IgD-negative memory B cell (primary cell): ENCODE data around the gene CCL3. TPM values are rescaled to one million over a fixed set of nuclear protein-coding genes. Genes with fewer than 3 reads are reported as not detected.
"Not testable (repeated sequence)": the region's sequence is repeated elsewhere in the genome, so short reads cannot be mapped to it uniquely, and the experiment has no call there.

Experiments used
- H3K27ac Mint-ChIP-seq, 3 donors: one replicate each; pipeline ENCODE4 v1.8.0; 2020 to 2022; ENCODE audit warnings: mild to moderate bottlenecking in 3 of 3, mixed read lengths in 3 of 3, moderate library complexity in 1 of 3
- H3K27me3 Mint-ChIP-seq: one replicate; pipeline ENCODE4 v1.8.0; 2021; ENCODE audit warnings: mixed read lengths
- H3K36me3 Mint-ChIP-seq: one replicate; pipeline ENCODE4 v1.8.0; 2020; ENCODE audit warnings: mild to moderate bottlenecking, mixed read lengths
- H3K4me1 Mint-ChIP-seq, 3 donors: one replicate each; pipeline ENCODE4 v1.8.0; 2020 to 2022; ENCODE audit warnings: mixed read lengths in 3 of 3, mild to moderate bottlenecking in 1 of 3
- H3K4me3 Mint-ChIP-seq, 4 donors: one replicate each; pipeline ENCODE4 v1.8.0; 2020 to 2022; ENCODE audit warnings: mild to moderate bottlenecking in 4 of 4, mixed read lengths in 4 of 4, moderate library complexity in 3 of 4
- H3K9me3 Mint-ChIP-seq, 3 donors: one replicate each; pipeline ENCODE4 v1.8.0; 2020 to 2021; ENCODE audit warnings: mixed read lengths in 3 of 3, mild to moderate bottlenecking in 1 of 3
- polyA plus RNA-seq: library from polyadenylated mRNA; unstranded; fragments of 300-500 nt; fragmentation: Illumina TruSeq; gene quantifications from one replicate; pipeline ENCODE4 v1.2.3, GENCODE V29; 2021

The CCL3 gene
- polyA plus RNA-seq, 1 donor from 2014 or later: 1.2 TPM

DNA sequence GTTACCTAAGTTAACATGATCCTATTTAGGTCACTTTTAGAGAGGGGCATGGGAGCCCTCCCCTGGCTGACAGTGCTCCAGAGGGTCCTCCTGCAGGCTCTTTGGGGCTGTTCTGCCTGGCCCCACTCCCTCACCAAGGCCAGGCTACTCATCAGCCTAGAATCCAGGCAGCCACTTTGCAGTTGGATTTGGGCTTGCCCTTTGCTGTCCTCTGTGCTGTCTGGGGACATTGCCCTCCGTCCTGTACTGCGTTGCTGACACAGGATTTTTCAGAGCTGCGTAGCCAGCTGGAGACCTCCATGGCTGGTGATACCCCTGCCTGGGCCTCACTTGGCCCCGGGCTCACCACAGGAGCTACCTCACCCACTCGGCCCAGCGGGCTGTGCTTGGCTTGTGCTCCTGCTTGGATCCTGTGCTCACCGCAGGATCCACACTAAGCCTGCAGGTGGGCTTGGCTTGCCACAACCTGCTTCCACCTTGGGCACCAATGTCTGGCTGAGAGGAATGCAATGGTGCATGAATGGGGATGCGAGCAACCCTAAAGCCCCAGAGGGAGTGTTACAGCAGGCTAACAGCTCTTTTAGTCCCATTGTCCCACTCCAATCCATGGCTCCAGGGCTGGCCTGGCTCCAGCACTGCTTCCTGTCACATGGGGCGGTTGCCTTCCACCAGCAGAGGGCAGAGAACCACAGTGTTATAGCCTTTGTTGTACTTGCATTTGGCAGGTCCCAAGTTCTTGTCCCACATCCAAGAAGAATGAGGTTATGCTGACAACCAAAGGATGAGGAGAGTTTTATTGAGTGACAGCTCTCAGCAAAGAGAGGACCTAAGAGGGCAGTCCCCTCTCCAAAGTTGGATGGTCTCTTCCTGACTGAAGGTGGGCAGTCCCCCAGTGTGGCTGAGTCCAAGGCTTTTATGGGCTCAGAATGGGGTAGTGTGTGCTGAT is 35.2 kb upstream of the CCL3 start:
- H3K4me1 Mint-ChIP-seq: peaks cover 34 to 39% (median 37%) of the 10 kb centered on the region in 3 donors
- H3K27ac Mint-ChIP-seq: no peak overlapping the region
- peaks cover 19% of the 10 kb centered on the region for H3K27me3 Mint-ChIP-seq
- no peaks in the 10 kb centered on the region for H3K36me3 Mint-ChIP-seq
- peaks cover 0 to 16% (median 0%) of the 10 kb centered on the region in 3 donors for H3K9me3 Mint-ChIP-seq
- peak overlapping the region in 2 of 4 donors; percentile 43 to 48 for H3K4me3 Mint-ChIP-seq

DNA sequence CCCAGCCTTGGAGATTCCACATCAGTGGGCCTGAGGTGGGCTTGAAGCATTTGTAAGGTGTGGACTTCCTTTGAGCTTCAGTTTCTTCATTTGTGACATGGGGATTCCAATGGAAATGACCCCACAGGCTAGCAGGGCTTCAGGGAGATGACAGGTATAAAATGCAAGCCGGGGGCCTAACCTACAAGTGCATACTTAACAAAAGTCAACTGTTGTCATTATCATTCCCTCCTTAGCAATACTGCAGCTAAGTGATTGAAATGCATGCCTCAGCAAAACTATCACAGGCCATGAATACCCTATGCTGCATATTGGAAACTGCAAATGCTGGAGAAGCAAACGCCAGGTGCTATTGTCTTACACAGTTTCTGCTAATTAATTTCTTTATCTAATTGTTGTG is 33.5 kb upstream of the CCL3 start:
- H3K9me3 Mint-ChIP-seq: peaks cover 0 to 16% (median 0%) of the 10 kb centered on the region in 3 donors
- no peak overlapping the region for H3K4me3 Mint-ChIP-seq
- no peak overlapping the region for H3K27ac Mint-ChIP-seq
- no peaks in the 10 kb centered on the region for H3K36me3 Mint-ChIP-seq
- H3K27me3 Mint-ChIP-seq: peaks cover 16% of the 10 kb centered on the region
- H3K4me1 Mint-ChIP-seq: peaks cover 20 to 26% (median 23%) of the 10 kb centered on the region in 3 donors

DNA sequence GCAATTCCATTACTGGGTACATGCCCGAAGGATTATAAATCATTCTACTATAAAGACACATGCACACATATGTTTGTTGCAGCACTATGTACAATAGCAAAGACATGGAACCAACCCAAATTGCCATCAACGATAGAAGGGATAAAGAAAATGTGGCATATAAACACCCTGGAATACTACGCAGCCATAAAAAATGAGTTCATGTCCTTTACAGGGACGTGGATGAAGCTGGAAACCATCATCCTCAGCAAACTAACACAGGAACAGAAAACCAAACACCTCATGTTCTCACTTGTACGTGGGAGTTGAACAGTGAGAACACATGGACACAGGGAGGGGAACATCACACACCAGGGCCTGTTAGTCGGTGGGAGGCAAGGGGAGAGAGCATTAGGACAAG is 31.2 kb upstream of the CCL3 start:
- not testable (repeated sequence) for H3K4me3 Mint-ChIP-seq, H3K27ac Mint-ChIP-seq, H3K36me3 Mint-ChIP-seq, H3K4me1 Mint-ChIP-seq
- peaks cover 13% of the 10 kb centered on the region for H3K27me3 Mint-ChIP-seq
- peaks cover 0 to 11% (median 0%) of the 10 kb centered on the region in 3 donors for H3K9me3 Mint-ChIP-seq

DNA sequence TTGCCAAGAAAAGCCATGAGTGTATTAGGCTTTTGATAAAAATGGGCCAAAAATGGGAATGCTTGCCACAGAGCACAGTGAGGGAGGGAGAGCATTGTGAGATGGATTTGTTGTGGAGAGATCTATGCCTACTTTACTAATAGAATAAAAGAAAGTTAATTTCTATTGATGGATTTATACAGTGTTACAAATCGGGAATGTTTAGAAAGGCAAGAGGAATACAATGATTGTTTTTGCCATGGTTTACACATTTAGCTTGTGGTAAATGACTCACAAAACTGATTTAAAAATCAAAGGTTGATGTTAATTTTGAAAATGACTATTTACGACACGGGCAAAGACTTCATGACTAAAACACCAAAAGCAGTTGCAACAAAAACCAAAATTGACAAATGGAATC is 30.3 kb upstream of the CCL3 start:
- Mint-ChIP-seq H3K9me3 (peaks cover 0 to 5% (median 4%) of the 10 kb centered on the region in 3 donors), H3K36me3 (no peaks in the 10 kb centered on the region), H3K27ac (no peak overlapping the region), H3K4me1 (peaks cover 0 to 8% (median 0%) of the 10 kb centered on the region in 3 donors), H3K4me3 (no peak overlapping the region), H3K27me3 (peaks cover 13% of the 10 kb centered on the region)

DNA sequence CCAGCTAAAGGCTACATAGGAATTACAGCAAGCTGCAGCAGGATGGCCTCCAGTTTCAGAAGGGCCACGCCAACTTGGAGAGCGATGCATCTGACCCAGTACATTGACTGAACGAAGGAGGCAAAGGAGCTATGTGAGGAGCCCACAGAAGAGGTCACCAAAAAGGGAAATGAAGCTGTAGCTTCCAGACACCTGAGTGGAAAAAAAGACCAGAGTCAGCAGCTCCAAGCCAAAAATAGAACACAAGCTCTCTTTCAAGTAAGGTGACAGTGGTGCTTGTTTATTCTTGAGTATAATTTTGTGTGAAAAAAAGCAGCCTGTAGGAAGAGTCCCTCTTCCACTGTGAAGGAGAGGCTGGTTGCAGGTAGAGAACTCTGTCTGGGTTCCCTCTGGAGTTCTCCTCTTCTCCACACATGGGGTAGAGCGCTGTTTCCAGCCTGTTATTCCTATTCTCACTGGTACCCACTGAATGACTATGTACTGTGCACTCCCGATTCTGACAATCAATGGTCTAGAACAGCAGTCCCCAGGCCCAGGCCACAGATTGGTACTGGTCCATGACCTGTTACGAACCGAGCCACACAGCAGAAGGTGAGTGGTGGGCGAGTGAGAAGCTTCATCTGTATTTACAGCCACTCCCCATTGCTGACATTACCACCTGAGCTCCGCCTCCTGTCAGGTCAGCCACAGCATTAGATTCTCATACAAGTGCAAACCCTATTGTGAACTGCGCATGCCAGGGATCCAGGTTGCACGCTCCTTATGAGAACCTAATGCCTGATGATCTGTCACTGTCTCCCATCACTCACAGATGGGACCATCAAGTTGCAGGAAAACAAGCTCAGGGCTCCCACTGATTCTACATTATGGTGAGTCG is 28.8 kb upstream of the CCL3 start:
- Mint-ChIP-seq H3K4me1 (peaks cover 0 to 8% (median 0%) of the 10 kb centered on the region in 3 donors), H3K4me3 (no peak overlapping the region), H3K36me3 (no peaks in the 10 kb centered on the region), H3K9me3 (peaks cover 0 to 5% (median 4%) of the 10 kb centered on the region in 3 donors), H3K27me3 (peaks cover 13% of the 10 kb centered on the region), H3K27ac (peak overlapping the region in 1 of 3 donors; percentile 49)

DNA sequence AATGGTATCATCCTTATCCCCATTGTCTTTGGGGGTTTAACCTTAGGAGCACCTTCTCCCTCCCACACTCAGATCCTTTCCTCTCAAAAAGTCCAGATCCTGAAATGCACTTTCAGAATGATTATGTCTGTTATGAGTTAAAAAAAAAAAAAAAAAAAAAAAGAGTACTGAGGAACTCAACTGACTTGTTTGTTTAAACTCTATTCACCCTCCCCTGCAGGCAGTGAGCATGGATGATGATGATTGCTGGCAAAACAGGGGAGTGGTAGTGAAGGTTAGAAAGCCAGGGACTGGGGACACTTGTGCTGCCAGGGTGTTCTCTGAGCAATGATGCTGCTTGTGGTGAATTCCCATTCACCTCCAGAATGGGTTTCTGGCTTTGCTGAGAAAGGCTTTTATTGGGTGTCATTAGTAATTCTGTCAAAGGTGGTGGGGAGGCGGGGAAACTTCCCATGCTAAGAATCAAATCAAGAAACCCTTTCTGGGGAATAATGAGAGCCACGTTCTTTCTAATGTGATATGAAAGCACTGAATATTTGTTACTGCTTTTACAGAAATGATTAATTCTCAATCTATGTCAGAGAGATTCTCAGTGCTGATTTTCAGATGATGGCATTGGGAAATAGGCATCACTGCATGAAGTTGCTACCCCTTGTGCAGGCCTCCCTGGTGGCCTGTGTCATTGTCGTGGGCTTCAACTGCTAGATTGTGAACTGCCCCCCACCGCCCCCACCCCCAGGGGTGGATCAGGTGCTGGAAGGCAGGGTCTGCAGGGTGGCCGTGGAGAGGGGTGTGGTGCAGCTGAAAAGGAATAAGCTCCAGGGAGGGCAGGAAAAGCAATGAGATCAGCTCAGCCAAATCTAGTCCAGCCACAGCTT is 27.8 kb upstream of the CCL3 start:
- Mint-ChIP-seq H3K36me3 (peaks cover under 1% of the 10 kb centered on the region), H3K27me3 (peaks cover 10% of the 10 kb centered on the region), H3K9me3 (peaks cover 2 to 6% (median 4%) of the 10 kb centered on the region in 3 donors), H3K4me1 (peaks cover 0 to 8% (median 0%) of the 10 kb centered on the region in 3 donors), H3K4me3 (no peak overlapping the region), H3K27ac (peak overlapping the region in 1 of 3 donors; percentile 49)

DNA sequence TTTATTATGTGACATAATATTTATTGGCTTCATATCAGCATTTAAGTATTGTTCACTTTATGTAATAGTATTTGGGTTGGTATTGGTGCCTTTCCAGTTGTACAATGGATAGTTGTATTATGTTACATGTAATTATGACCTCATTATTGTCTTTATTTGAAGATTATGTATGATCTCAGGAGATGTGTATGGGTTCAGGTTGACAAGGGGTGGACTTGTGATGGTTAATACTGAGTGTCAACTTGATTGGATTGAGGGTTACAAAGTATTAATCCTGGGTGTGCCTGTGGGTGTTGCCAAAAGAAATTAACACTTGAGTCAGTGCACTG is 25.7 kb upstream of the CCL3 start:
- H3K4me3 Mint-ChIP-seq, H3K27me3 Mint-ChIP-seq, H3K27ac Mint-ChIP-seq, H3K36me3 Mint-ChIP-seq: not testable (repeated sequence)
- Mint-ChIP-seq H3K9me3 (peaks cover 5 to 12% (median 11%) of the 10 kb centered on the region in 3 donors), H3K4me1 (peaks cover 0 to 12% (median 3%) of the 10 kb centered on the region in 3 donors)

DNA sequence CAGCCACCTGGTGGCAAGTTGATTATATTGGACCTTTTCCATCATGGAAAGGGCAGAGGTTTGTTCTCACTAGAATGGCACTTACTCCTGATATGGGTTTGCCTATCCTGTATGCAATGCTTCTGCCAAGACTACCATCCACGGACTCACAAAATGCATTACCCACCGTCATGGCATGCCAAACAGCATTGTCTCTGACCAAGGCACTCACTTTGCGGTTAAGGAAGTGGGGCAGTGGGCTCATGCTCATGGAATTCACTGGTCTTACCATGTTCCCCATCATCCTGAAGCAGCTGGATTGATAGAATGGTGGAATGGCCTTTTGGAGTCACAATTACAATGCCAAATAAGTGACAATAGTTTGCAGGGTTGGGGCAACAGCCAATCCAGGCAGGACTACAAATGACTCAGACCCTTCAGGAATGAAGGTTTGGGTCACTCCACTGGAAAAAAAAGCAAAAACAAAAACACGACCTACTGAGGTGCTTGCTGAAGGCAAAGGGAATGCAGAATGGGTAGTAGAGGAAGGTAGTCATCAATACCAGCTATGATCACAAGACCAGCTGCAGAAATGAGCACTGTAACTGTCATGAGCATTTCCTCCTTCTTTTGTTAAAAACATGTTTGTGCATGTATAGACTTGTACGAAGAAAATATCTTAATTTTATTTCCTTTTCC is 25.2 kb upstream of the CCL3 start:
- Mint-ChIP-seq H3K4me1 (peaks cover 0 to 13% (median 3%) of the 10 kb centered on the region in 3 donors), H3K9me3 (peaks cover 5 to 12% (median 10%) of the 10 kb centered on the region in 3 donors)
- not testable (repeated sequence) for H3K27ac Mint-ChIP-seq

DNA sequence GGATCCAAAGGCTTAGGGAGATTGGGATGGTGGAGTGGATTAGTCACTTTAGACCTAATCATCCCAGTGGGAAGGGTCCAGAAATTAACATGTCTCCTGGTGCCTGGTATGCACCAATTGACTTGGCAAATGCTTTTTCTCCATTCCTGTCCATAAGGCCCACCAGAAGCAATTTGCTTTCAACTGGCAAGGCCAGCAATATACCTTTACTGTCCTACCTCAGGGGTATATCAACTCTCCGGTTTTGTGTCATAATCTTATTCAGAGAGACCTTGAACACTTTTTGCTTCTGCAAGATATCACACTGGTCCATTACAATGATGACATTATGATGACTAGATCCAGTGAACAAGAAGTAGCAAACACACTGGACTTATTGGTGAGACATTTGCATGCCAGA is 23.2 kb upstream of the CCL3 start:
- H3K36me3 Mint-ChIP-seq, H3K4me3 Mint-ChIP-seq, H3K27me3 Mint-ChIP-seq, H3K27ac Mint-ChIP-seq, H3K4me1 Mint-ChIP-seq: not testable (repeated sequence)
- peaks cover 5 to 12% (median 10%) of the 10 kb centered on the region in 3 donors for H3K9me3 Mint-ChIP-seq

More for the DNA sequence above, 25.2 kb upstream of the CCL3 start:
- not testable (repeated sequence) for H3K4me3 Mint-ChIP-seq, H3K36me3 Mint-ChIP-seq, H3K27me3 Mint-ChIP-seq

DNA sequence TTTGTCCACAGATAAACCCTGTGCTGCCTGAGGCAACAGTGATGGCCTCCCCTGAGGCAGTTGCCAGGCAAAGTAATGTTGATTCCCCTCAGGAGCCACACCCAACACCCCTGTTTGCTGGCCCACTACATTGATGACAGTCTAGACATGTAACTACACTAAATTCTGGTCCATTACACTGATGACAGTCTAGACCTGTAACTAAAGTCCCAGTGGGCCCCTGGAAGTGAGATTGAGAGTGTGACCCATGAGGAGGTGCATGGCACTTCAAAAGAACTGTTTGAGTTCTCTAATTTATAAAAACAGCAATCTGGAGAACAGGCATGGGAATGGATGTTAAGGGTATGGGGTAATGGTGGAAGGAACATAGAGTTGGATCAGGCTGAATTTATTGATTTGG is 22.6 kb upstream of the CCL3 start:
- H3K4me1 Mint-ChIP-seq: peaks cover 0 to 6% (median 3%) of the 10 kb centered on the region in 3 donors

DNA sequence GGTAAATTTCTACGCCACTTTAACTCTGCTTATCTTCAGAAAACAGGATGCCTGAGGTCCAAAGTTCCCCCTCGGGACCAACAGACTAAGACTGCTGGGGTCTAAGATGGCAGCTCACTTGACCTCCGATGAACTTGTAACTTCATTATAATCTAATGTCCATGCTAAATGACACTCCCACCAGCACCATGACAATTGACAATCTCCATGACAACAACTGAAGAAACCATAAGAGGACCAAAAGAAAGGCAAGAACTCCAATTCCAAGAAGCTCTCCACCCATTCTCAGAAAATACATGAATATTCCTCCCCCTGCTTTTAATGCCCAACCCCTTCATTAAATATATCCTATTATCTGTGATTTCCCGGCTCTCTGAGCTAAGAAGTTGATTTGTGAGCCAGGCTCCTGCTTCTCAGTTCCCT is 21.1 kb upstream of the CCL3 start:
- Mint-ChIP-seq H3K27ac (no peak overlapping the region), H3K9me3 (peaks cover 5 to 12% (median 10%) of the 10 kb centered on the region in 3 donors), H3K4me3 (no peak overlapping the region), H3K4me1 (peaks cover 0 to 6% (median 3%) of the 10 kb centered on the region in 3 donors), H3K36me3 (peaks cover 8% of the 10 kb centered on the region), H3K27me3 (peaks cover 12% of the 10 kb centered on the region)

More for the DNA sequence above, 22.6 kb upstream of the CCL3 start:
- Mint-ChIP-seq H3K27me3 (peaks cover 9% of the 10 kb centered on the region), H3K9me3 (peaks cover 5 to 12% (median 10%) of the 10 kb centered on the region in 3 donors), H3K4me3 (no peak overlapping the region), H3K36me3 (peaks cover 6% of the 10 kb centered on the region), H3K27ac (no peak overlapping the region)

DNA sequence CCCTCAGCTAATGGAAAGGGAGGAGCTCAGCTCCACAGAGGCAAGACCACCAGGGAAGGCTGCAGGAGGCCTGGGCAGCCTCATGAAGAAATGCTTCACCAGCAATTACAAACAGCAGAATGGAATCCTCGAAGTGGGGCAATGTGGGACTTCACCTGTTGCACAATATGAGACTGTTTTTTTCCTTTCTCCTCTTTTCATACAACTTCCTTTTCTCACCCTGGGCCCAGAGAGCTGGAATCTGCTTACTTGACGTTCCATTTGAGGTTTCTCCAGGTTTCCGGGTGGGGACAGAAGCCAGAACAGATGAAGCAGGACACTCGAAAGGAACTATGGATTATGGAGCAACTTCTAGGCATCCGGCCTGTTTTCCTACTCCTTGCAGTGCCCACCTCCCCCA is 18.3 kb upstream of the CCL3 start:
- Mint-ChIP-seq H3K4me1 (peaks cover 12 to 22% (median 16%) of the 10 kb centered on the region in 3 donors), H3K9me3 (peaks cover 2 to 12% (median 10%) of the 10 kb centered on the region in 3 donors), H3K27me3 (peaks cover 31% of the 10 kb centered on the region), H3K27ac (peak overlapping the region in 1 of 3 donors; percentile 65)
- H3K36me3 Mint-ChIP-seq, H3K4me3 Mint-ChIP-seq: not testable (repeated sequence)

DNA sequence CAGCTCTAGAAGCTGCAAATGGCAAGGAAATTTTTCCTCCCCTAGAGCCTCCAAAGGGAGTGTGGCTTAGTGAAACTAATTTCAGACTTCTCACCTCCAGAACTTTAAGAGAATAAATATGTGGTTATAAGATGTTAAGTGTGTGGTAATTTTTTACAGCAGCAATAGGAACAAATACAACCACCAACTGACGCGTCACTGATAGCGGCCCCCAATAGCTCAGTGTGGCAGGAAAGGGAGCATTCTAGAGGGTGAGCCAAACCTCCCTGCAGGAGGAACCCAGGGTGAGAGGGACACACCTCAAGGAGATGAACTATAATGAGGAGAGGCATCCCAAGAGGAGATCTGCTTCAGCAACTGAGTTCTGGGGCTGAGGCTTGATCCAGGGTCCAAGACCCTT is 17.7 kb upstream of the CCL3 start:
- Mint-ChIP-seq H3K27me3 (peaks cover 36% of the 10 kb centered on the region), H3K9me3 (peaks cover 2 to 10% (median 8%) of the 10 kb centered on the region in 3 donors), H3K36me3 (peaks cover 6% of the 10 kb centered on the region), H3K4me1 (peaks cover 18 to 28% (median 23%) of the 10 kb centered on the region in 3 donors), H3K4me3 (no peak overlapping the region), H3K27ac (no peak overlapping the region)

DNA sequence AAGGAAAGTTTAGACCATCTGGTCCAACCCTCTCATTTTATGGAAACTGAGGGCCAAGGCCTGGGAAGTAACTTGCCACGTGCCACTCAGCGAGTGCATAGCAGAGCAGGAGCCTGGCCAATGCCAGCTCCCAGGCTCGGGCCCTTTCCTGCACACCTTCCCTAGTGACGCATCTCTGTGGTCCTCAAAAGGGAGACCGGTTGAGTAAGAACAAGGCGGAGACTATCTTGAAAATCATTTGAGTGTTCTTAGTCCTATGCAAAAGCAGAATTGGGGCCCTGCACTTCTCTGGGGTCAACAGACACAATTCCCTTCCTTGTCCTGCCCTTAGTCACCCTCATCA is 16.5 kb upstream of the CCL3 start:
- H3K4me3 Mint-ChIP-seq: no peak overlapping the region
- no peak overlapping the region for H3K27ac Mint-ChIP-seq
- H3K4me1 Mint-ChIP-seq: peaks cover 20 to 32% (median 24%) of the 10 kb centered on the region in 3 donors
- peaks cover 37% of the 10 kb centered on the region for H3K27me3 Mint-ChIP-seq
- H3K9me3 Mint-ChIP-seq: peaks cover 0 to 2% (median 0%) of the 10 kb centered on the region in 3 donors
- H3K36me3 Mint-ChIP-seq: peaks cover 4% of the 10 kb centered on the region
